ENCODE results near the gene TADA3. TPM values are rescaled to one million over a fixed set of nuclear protein-coding genes. Genes with fewer than 3 reads are reported as not detected.

The TADA3 gene, protein sequence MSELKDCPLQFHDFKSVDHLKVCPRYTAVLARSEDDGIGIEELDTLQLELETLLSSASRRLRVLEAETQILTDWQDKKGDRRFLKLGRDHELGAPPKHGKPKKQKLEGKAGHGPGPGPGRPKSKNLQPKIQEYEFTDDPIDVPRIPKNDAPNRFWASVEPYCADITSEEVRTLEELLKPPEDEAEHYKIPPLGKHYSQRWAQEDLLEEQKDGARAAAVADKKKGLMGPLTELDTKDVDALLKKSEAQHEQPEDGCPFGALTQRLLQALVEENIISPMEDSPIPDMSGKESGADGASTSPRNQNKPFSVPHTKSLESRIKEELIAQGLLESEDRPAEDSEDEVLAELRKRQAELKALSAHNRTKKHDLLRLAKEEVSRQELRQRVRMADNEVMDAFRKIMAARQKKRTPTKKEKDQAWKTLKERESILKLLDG
- 92.4 and 109 TPM in 2 replicates for total RNA-seq

DNA sequence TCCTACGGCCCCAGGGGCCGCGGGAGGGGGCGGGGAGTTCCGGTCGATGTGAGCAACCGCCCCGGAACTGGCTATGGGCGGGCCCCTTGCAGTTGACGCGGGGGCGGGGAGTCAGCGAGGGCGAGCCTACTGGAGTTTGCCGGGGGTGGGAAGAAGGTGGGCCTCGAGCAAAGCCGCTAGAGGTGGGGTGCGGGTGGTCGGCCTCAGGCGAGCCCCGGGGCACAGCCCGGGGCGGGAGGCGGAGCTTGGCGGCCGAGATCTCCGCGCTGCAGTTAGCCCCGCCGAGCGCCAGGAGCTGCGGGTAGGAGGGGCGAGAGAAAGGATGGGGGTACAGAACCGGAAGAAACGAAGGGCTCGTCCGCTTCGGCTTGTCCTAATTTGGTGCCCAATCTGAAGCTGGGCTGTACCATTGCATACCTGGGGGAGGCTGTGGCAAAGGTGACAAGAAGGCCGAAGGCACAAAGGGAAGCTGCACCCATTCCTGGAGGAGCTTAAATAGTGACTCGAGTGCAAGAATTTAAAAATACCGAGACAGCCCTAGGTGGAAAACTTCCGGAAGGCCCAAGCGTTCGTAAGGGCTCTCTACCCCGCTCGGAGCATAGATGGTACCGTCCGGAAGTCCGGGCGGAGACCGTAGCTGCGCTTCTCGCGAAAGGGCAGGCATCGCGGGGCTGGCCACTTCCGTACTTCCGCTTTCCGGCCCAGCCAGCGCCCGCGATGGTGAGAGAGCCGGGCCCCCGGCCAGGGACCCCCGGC is at the start of gene TADA3, which contains the start of gene ARPC4:
Gene TADA3 (minus strand): TSS at position 69 of the 756 bp plus-strand sequence. CDS start 1,007 bp downstream, outside the sequence.
Gene ARPC4 (plus strand): TSS at position 678 of the 756 bp plus-strand sequence. CDS start 40 bp downstream, at position 718.
- TF ChIP-seq CTCF (IDR thresholded peaks at IDR 0.05; ENCODE audit: insufficient read depth, low read depth, low read length) = no peak
- peak; percentile 97 for DNase-seq (ENCODE audit: low read depth)
- H3K4me3 ChIP-seq (ENCODE audit: low read depth, low read length) = peak within 1 kb of the TSS; percentile 80

GRCh38 chr3:9841015-9841414 is 48.7 kb upstream of the TADA3 start:
- no peak for DNase-seq (ENCODE audit: low read depth)
- no peak overlapping the region for H3K4me3 ChIP-seq (ENCODE audit: low read depth, low read length)
- no peak for TF ChIP-seq CTCF (IDR thresholded peaks at IDR 0.05; ENCODE audit: insufficient read depth, low read depth, low read length)

- no peak for DNase-seq (ENCODE audit: low read depth)
- H3K4me3 ChIP-seq (ENCODE audit: low read depth, low read length) = no peak overlapping the region
- TF ChIP-seq CTCF (IDR thresholded peaks at IDR 0.05; ENCODE audit: insufficient read depth, low read depth, low read length) = no peak
Measured at GRCh38 chr3:9838856-9839255, 46.6 kb upstream of the TADA3 start.

DNA sequence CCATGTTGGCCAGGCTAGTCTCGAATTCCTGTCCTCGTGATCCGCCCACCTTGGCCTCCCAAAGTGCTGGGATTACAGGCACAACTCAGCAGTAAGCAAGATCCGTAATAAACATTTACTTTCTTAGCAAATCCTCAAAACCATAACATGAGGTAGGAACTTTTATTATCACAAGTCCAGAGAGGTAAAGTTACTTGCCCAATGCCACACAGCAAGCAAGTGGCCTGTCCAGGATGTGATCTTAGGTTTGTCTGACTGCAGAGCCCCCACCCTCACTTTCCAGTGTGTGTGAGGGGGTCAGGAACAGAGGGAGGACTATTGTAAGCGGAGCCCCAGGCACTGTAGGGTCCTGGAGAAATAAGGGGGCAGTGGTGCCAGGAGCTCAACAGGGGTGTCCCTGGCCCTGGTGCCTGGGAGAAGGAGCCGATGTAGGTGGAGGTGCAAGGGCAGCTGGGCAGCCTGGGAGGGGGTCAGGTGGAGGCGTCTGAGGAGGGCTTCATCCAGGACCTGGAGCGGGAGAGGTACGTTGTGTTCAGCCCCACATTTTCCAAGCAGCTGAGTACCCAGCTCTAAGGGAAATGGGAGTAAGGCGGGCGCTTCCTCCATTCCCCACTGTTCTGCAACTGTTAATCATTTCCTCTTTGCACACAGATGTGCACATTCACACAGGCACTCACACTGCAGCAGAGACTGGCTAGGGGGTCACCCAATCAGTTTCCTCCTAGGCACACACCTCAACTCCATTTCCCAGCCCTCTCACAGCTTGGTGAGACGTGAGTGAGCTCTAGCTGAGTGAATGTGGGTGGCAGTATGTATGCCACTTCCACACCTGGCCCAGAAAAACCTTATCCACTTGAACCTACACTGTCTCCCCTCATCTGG is 45.7 kb upstream of the TADA3 start:
- H3K4me3 ChIP-seq (ENCODE audit: low read depth, low read length) = no peak overlapping the region
- TF ChIP-seq CTCF (IDR thresholded peaks at IDR 0.05; ENCODE audit: insufficient read depth, low read depth, low read length) = no peak
- no peak for DNase-seq (ENCODE audit: low read depth)

DNA sequence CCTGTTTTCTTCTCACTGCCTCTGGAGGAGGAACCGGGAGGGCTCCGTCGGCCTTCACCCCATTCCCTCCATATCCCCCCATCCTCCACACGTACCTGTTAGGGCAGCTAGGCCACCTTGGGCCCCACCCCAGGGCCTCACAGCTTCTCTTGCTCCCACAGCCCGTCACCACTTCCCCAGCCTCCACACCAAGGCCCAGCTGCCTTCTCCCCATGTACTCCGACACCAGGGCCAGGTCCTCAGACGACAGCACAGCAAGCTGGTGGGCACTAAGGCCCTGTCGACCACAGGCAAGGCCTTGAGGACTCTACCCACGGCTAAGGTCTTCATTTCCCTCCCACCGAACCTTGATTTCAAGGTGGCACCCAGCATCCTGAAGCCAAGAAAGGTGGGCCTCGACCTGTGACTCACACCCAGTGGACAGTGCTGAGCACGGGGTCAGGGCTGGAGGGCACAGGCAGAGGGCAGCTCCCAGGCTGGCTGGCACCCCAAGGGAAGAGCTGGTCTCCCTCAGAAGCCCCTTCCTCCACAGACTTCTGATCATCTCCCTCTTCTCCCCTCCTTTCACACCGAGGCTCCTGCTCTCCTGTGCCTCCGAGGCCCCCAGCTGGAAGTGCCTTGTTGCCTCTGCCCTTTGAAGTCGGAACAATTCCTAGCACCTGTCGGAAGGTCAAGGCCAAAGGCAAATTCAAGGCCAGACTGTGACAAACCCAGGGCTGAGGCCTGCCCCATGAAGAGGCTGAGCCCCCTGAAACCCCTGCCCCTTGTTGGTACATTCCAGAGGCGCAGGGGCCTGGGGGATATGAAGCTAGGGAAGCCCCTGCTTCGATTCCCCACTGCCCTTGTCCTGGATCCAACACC is 42.5 kb upstream of the TADA3 start:
- DNase-seq (ENCODE audit: low read depth) = no peak
- TF ChIP-seq CTCF (IDR thresholded peaks at IDR 0.05; ENCODE audit: insufficient read depth, low read depth, low read length) = no peak
- H3K4me3 ChIP-seq (ENCODE audit: low read depth, low read length) = no peak overlapping the region

Measured in fibroblast of villous mesenchyme (primary cell).